Endothelial cell of umbilical vein (primary cell): ENCODE results near the gene KCNG2. TPM values are rescaled to one million over a fixed set of nuclear protein-coding genes. Genes with fewer than 3 reads are reported as not detected.

Experiments
- BruUV-seq: library from RNA; stranded (reverse); fragments of 400-500 nt; replicated peaks from 2 replicates; lab custom pipeline; 2021; lab: Mats Ljungman, UMichigan
- CTCF ChIA-PET: fragments of 300-600, 350-600 bp; sonication (Branson Sonifier 250); formaldehyde crosslinking; loops from one replicate; lab custom pipeline; 2021; ENCODE audit warnings: antibody characterized with exemption, inconsistent platforms; lab: Charles Lee
- POLR2A ChIA-PET: fragments of 300-600, 350-600 bp; sonication (Branson Sonifier 250); formaldehyde crosslinking; loops from one replicate; lab custom pipeline; 2021; ENCODE audit warnings: antibody characterized with exemption, inconsistent platforms; lab: Charles Lee
- DNase-seq: peaks from one replicate; pipeline ENCODE4 v3.0.0-alpha.2; 2011; ENCODE audit warnings: low read depth, low spot score
- FAIRE-seq: peaks from 2 replicates; lab custom pipeline; 2011; peaks lifted over from hg19 to GRCh38; lab: Jason Lieb, UNC
- H2AFZ ChIP-seq: 2 replicates; pipeline ENCODE4 v1.6.0; 2012; ENCODE audit warnings: low read depth, low read length, control low read depth, inconsistent platforms
- H3K27ac ChIP-seq: 2 replicates; pipeline ENCODE4 v1.5.1; 2011; ENCODE audit warnings: low read depth, mild to moderate bottlenecking, control low read depth, low read length, moderate library complexity; ENCODE audit not compliant: insufficient read depth
- H3K27me3 ChIP-seq, 2 experiments: 2 replicates each; pipeline versions ENCODE4 v1.6.0 to v1.6.1; 2011; ENCODE audit warnings: low read length in 2 of 2, mixed read lengths in 1 of 2; ENCODE audit not compliant: control insufficient read depth in 2 of 2, insufficient read depth in 2 of 2
- H3K36me3 ChIP-seq, 2 experiments: 2 replicates in 1 of 2; 3 replicates in 1 of 2; pipeline ENCODE4 v1.5.1; 2011; ENCODE audit warnings: low read length in 2 of 2, mild to moderate bottlenecking in 1 of 2, moderate library complexity in 1 of 2; ENCODE audit not compliant: control insufficient read depth in 2 of 2, insufficient read depth in 2 of 2; ENCODE audit errors: extremely low read depth in 1 of 2
- H3K4me1 ChIP-seq: 3 replicates; pipeline ENCODE4 v1.5.1; 2011; ENCODE audit warnings: mild to moderate bottlenecking, low read length; ENCODE audit not compliant: control insufficient read depth, insufficient read depth; ENCODE audit errors: extremely low read depth
- H3K4me2 ChIP-seq: 2 replicates; pipeline ENCODE4 v1.6.1; 2011; ENCODE audit warnings: low read length, control low read depth, mixed read lengths; ENCODE audit not compliant: insufficient read depth
- H3K4me3 ChIP-seq, 3 experiments: fragments of 200-600 bp in 1 of 3; sonication (generic), shearing (Covaris generic) in 1 of 3; replicated peaks in 1 of 3; 2 replicates each; pipeline ENCODE4 v1.5.1; 2011 to 2016; ENCODE audit warnings: control low read depth in 3 of 3, low read length in 3 of 3, mild to moderate bottlenecking in 2 of 3, inconsistent platforms in 1 of 3, low read depth in 1 of 3, moderate library complexity in 1 of 3; ENCODE audit not compliant: insufficient read depth in 1 of 3
- H3K79me2 ChIP-seq: 2 replicates; pipeline ENCODE4 v1.6.0; 2012; ENCODE audit warnings: low read length, inconsistent platforms; ENCODE audit not compliant: control insufficient read depth, insufficient read depth
- H3K9ac ChIP-seq: replicated peaks from 2 replicates; pipeline ENCODE3; 2011; ENCODE audit warnings: low read length, control low read depth; ENCODE audit not compliant: insufficient read depth; ENCODE audit errors: extremely low read depth
- H3K9me1 ChIP-seq: replicated peaks from 3 replicates; pipeline ENCODE4 v1.6.0; 2011; ENCODE audit warnings: mild to moderate bottlenecking, low read length; ENCODE audit not compliant: control insufficient read depth, insufficient read depth; ENCODE audit errors: extremely low read depth
- H3K9me3 ChIP-seq: replicated peaks from 2 replicates; pipeline ENCODE4 v1.5.1; 2012; ENCODE audit warnings: low read length, inconsistent platforms; ENCODE audit not compliant: control insufficient read depth, insufficient read depth
- H4K20me1 ChIP-seq: replicated peaks from 2 replicates; pipeline ENCODE3; 2011; ENCODE audit warnings: mild to moderate bottlenecking, low read length; ENCODE audit not compliant: control insufficient read depth, insufficient read depth; ENCODE audit errors: extremely low read depth
- EZH2 ChIP-seq: IDR thresholded peaks from 2 replicates; pipeline ENCODE4 v1.6.1; 2012; ENCODE audit warnings: borderline replicate concordance, low read depth, mild to moderate bottlenecking, moderate library complexity, low read length, inconsistent platforms; ENCODE audit not compliant: severe bottlenecking
- FOS ChIP-seq: IDR thresholded peaks from 2 replicates; pipeline ENCODE4 v1.6.1; 2011; ENCODE audit warnings: mild to moderate bottlenecking, low read length, moderate library complexity, borderline replicate concordance; ENCODE audit not compliant: insufficient read depth
- GATA2 ChIP-seq: IDR thresholded peaks from 2 replicates; pipeline ENCODE4 v1.7.0; 2011; ENCODE audit warnings: low read depth, mild to moderate bottlenecking, moderate library complexity, mixed read lengths, low read length; ENCODE audit not compliant: insufficient read length, insufficient read depth
- JUN ChIP-seq: IDR thresholded peaks from 2 replicates; pipeline ENCODE4 v1.6.1; 2011; ENCODE audit warnings: borderline replicate concordance, low read depth; ENCODE audit not compliant: insufficient read length, insufficient read depth
- MAX ChIP-seq: IDR thresholded peaks from 2 replicates; pipeline ENCODE4 v1.6.1; 2011; ENCODE audit not compliant: insufficient read depth, insufficient read length
- MYC ChIP-seq: IDR thresholded peaks from one replicate; pipeline ENCODE4 v1.6.1; 2011; ENCODE audit warnings: mild to moderate bottlenecking, low read depth, low read length
- POLR2A ChIP-seq: IDR thresholded peaks from 2 replicates; pipeline ENCODE4 v1.6.1; 2012; ENCODE audit warnings: low read depth, mild to moderate bottlenecking, control low read depth, low read length
- POLR2AphosphoS5 ChIP-seq: IDR thresholded peaks from 2 replicates; pipeline ENCODE4 v1.6.1; 2012; ENCODE audit warnings: low read depth, mild to moderate bottlenecking, control low read depth, low read length, moderate library complexity; ENCODE audit not compliant: insufficient read depth
- dilution Hi-C: fragments of 300-500 bp; cut with MboI; formaldehyde crosslinking; loops from one replicate; pipeline ENCODE4 v1.15.0; 2019; ENCODE audit warnings: low sequenced_read_pairs; ENCODE audit not compliant: extremely low pct_ligation_motif_present
- intact Hi-C: fragments of 100-400 bp; cut with micrococcal nuclease; formaldehyde crosslinking; loops from one replicate; pipeline ENCODE4 v1.10.0; 2022
- polyA plus RNA-seq, 4 experiments: library from polyadenylated mRNA; depleted of rRNA in 3 of 4; stranded (reverse) in 3 of 4; unstranded in 1 of 4; fragments of >200 nt; gene quantifications; 2 replicates each; pipeline versions ENCODE4 v1.2.1 to v1.2.3, GENCODE V29; 2011 to 2012; ENCODE audit warnings: missing spikeins in 1 of 4
- total RNA-seq: library from RNA; stranded (reverse); gene quantifications from 2 replicates; pipeline ENCODE4 v1.2.3, GENCODE V29; 2021

The KCNG2 gene
- total and polyA plus RNA-seq, 2 donors (not counting 3 experiments of a cell fraction or from before 2014, with no cell fraction given), result not detected

- no TSS peak for BruUV-seq
- H3K9ac ChIP-seq, result no peak overlapping the region
- no peak overlapping the region for H3K27ac ChIP-seq
- H3K9me3 ChIP-seq, result no peaks in the 10 kb centered on the region
- no peak overlapping the region for H3K4me2 ChIP-seq
- no peak for DNase-seq
- H3K27me3 ChIP-seq, result peaks cover 29% of the 10 kb centered on the region in 2 experiments
- dilution Hi-C loops (no loop called here), intact Hi-C loops (loop anchor here (10.0 kb wide), 1 partner anchor 159 kb away; the partner anchor contains the start of gene SLC66A2)
- ChIA-PET POLR2A (no interaction called here), CTCF (no interaction called here)
- H4K20me1 ChIP-seq, result no peaks in the 10 kb centered on the region
- no peaks in the 10 kb centered on the region for H3K79me2 ChIP-seq
- no peak for FAIRE-seq
- H3K4me1 ChIP-seq, result peaks cover 2% of the 10 kb centered on the region
- TF ChIP-seq FOS, result no peak
- TF ChIP-seq JUN, result no peak
- TF ChIP-seq EZH2, result no peak
- no peak for TF ChIP-seq POLR2A
- TF ChIP-seq MYC, result no peak
- H3K4me3 ChIP-seq, result no peak overlapping the region
- no peaks in the 10 kb centered on the region for H3K36me3 ChIP-seq
- H2AFZ ChIP-seq, result no peak overlapping the region
- H3K9me1 ChIP-seq, result no peaks in the 10 kb centered on the region
Measured at GRCh38 chr18:79795446-79795845, 2.3 kb upstream of the KCNG2 start.

- Histone ChIP-seq H3K36me3 (no peaks in the 10 kb centered on the region), H3K27me3 (peaks cover 29% of the 10 kb centered on the region in 2 experiments), H3K9me3 (no peaks in the 10 kb centered on the region), H3K4me1 (peaks cover 2% of the 10 kb centered on the region), H4K20me1 (no peaks in the 10 kb centered on the region), H3K9ac (no peak overlapping the region), H3K4me3 (no peak overlapping the region), H2AFZ (no peak overlapping the region), H3K27ac (no peak overlapping the region), H3K9me1 (no peaks in the 10 kb centered on the region), H3K4me2 (no peak overlapping the region), H3K79me2 (no peaks in the 10 kb centered on the region)
- TF ChIP-seq POLR2A, result no peak
- TF ChIP-seq GATA2, result no peak
- TF ChIP-seq MAX, result no peak
- no peak for TF ChIP-seq POLR2AphosphoS5
- no peak for FAIRE-seq
- dilution Hi-C loops (no loop called here), intact Hi-C loops (loop anchor here (10.0 kb wide), 1 partner anchor 159 kb away; the partner anchor contains the start of gene SLC66A2)
- BruUV-seq, result no TSS peak
- peak; percentile 5 for DNase-seq
- POLR2A ChIA-PET, result no interaction called here
- CTCF ChIA-PET, result no interaction called here
Measured at GRCh38 chr18:79796016-79796415, 1.7 kb upstream of the KCNG2 start.
